ENCODE measurements around the gene FGF11.

The FGF11 gene

GRCh38 chr17:7408863-7409262, 30.4 kb upstream of the FGF11 start:
- no peak for DNase-seq

GRCh38 chr17:7409716-7410115, 29.6 kb upstream of the FGF11 start:
- no peak for DNase-seq

- no peak for DNase-seq
Measured at GRCh38 chr17:7410634-7411426, 28.5 kb upstream of the FGF11 start.

- DNase-seq = no peak
Measured at GRCh38 chr17:7411427-7411750, 27.9 kb upstream of the FGF11 start.

- DNase-seq = no peak
Measured at GRCh38 chr17:7413346-7413985, 25.8 kb upstream of the FGF11 start.

- DNase-seq = no peak
Measured at GRCh38 chr17:7414837-7415236, 24.5 kb upstream of the FGF11 start.

- no peak for DNase-seq
Measured at GRCh38 chr17:7415784-7416183, 23.5 kb upstream of the FGF11 start.

GRCh38 chr17:7416323-7416722, 23.0 kb upstream of the FGF11 start:
- DNase-seq = no peak

- DNase-seq = no peak
Measured at GRCh38 chr17:7417056-7417655, 22.2 kb upstream of the FGF11 start.

- DNase-seq = no peak
Measured at GRCh38 chr17:7418472-7419152, 20.7 kb upstream of the FGF11 start.

GRCh38 chr17:7419819-7420610, 19.3 kb upstream of the FGF11 start, which contains the start of gene SPEM1:
Gene SPEM1, plus strand, starts transcription at chr17:7420324. Its CDS starts 61 bp downstream, at chr17:7420385.
- DNase-seq = no peak

GRCh38 chr17:7421186-7421585, 18.1 kb upstream of the FGF11 start:
- DNase-seq = no peak

GRCh38 chr17:7423679-7424078, 15.6 kb upstream of the FGF11 start:
- no peak for DNase-seq

GRCh38 chr17:7425316-7425715, 14.0 kb upstream of the FGF11 start, which contains the start of gene SPEM2:
Gene SPEM2, plus strand, starts transcription at chr17:7425616. Its CDS starts 73 bp downstream, at chr17:7425689.
- DNase-seq = no peak

- no peak for DNase-seq
Measured at GRCh38 chr17:7425756-7426155, 13.6 kb upstream of the FGF11 start.

- DNase-seq = no peak
Measured at GRCh38 chr17:7426203-7426863, 13.0 kb upstream of the FGF11 start.

GRCh38 chr17:7426896-7427489, 12.3 kb upstream of the FGF11 start:
- no peak for DNase-seq

- no peak for DNase-seq
Measured at GRCh38 chr17:7427549-7427948, 11.8 kb upstream of the FGF11 start.

GRCh38 chr17:7428557-7428956, 10.8 kb upstream of the FGF11 start, which contains the start of gene SPEM3:
Gene SPEM3, plus strand, starts transcription at chr17:7428857. Its CDS starts 46 bp downstream, at chr17:7428903.
- no peak for DNase-seq

GRCh38 chr17:7429722-7430121, 9.6 kb upstream of the FGF11 start:
- no peak for DNase-seq

GRCh38 chr17:7431231-7431630, 8.1 kb upstream of the FGF11 start:
- no peak for DNase-seq

GRCh38 chr17:7432296-7432695, 7.0 kb upstream of the FGF11 start:
- no peak for DNase-seq
